Hematopoietic multipotent progenitor cell treated with erythropoietin and hydrocortisone succinate and interleukin-3 and kit ligand, for 4 days (in vitro differentiated cells): ENCODE results near the gene ZSCAN21.

Source experiments
- DNase-seq: peaks from one replicate; pipeline ENCODE4 v3.0.0-alpha.2; 2015

ZSCAN21 gene

DNA sequence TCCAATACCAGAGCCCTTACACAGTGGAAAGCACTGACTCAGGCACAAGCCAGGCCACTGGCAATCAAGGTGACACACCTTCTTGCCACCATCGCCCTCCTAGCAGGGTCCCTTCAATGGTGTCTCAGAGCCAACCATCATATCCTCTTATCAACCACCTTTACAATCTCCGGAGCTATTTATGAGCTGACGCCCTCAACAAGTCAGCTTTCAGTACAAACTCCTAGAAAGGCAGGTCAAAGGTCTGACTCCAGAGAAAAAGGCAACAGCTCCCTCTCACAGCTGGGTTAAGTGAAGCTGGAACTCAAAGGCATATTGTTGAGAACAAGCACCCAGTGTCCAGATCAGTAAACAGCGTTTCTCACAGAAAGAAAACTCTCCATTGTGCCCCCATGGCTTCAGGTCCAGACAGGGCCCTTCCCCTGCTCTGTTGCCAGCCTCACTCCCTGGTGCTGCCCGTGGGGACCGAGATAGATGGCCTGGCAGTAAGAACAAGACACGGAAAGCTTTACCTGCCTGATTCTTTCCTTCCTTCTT is 29.5 kb downstream of the ZSCAN21 start:
- DNase-seq, result no peak

GRCh38 chr7:100080907-100081534 is 31.4 kb downstream of the ZSCAN21 start:
- DNase-seq, result peak; percentile 28

DNA sequence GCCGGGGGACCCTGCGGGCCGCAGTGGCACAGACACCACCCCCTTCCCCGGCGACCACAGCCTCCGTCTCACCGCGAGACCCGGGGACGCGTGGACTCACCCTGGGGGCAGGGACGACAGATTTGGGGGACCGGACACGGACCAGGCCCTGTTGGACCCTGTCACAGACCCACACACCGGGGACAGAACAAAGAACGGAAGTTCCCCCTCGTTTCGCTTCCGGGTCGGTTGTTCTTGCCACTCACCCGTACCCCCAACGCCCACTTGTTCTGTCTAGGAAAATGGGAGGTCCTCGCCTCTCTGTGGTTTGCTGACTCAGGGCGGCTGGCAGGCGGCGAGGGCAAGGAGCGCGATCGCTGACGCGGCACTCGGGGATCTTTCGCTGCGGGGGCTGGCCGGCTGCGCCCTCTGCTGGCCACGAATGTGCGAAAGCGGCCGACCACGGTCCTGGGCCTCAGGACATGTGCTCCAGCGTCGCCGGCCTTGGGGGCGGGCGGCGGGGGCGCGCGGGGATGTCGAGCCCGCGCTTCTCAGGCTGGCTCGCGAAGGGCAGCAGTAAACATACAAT is 32.0 kb downstream of the ZSCAN21 start, which contains the start of gene ZNF3:
ZNF3 (minus strand) TSS at position 189 of the 568 bp plus-strand sequence. CDS start 4,366 bp downstream, outside the sequence.
- peak; percentile 100 for DNase-seq

- no peak for DNase-seq
Observed at GRCh38 chr7:100082978-100083377, 33.4 kb downstream of the ZSCAN21 start.

DNA sequence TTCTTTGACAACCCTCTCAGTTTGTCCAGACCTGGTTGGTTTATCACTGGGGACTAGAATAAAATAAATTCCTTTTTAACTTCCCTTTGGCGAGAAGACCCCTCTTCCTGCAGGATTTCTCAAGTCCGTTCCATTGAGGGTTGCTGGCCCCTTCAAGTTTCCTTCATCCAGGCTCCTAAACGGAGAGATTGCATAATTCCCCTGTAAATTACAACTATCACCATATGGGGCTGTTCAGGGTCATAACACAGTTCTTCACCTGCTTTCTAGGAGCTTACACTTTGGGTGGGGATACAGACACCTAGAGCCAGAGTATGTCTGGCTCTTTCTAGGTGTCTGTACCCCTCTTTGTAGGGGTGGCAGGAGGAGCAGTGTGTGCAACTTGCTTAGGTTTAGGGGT is 35.9 kb downstream of the ZSCAN21 start:
- no peak for DNase-seq

GRCh38 chr7:100087055-100087750 is 37.6 kb downstream of the ZSCAN21 start:
- no peak for DNase-seq

- DNase-seq, result no peak
Observed at GRCh38 chr7:100088095-100088620, 38.6 kb downstream of the ZSCAN21 start.

GRCh38 chr7:100088621-100089457 is 39.3 kb downstream of the ZSCAN21 start, which contains the start of gene COPS6:
Gene COPS6 (plus strand): TSS chr7:100088969. CDS start chr7:100088991, 22 bp downstream.
- DNase-seq, result peak; percentile 89

DNA sequence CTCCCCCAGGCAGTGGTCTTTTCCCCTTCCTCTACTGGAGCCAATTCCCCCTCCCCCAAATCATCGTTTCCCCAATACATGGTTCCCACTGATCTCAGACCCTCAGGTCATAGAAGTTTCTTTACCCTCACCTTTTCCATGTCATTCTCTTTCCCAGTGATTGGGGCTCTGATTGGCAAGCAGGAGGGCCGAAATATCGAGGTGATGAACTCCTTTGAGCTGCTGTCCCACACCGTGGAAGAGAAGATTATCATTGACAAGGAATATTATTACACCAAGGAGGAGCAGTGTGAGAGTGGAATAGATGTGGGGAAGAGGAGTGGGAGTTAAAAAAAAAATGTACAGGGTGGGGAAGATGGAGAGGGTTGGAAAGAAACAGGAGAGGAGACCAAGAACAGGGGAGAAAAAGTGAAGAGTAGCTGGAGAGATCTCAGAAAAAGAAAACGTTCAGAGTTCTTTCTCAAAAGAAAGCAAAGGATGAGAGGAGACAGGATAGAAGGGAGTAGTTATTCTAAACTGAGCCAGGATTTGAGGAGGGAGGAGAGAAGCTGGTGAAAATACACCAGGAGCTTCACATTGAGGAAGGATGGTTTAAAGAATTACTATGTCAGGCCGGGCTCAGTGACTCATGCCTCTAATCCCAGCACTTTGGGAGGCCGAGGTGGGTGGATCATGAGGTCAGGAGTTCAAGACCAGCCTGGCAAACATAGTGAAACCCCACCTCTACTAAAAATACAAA is 40.1 kb downstream of the ZSCAN21 start:
- no peak for DNase-seq

GRCh38 chr7:100090527-100091410 is 41.2 kb downstream of the ZSCAN21 start:
- no peak for DNase-seq

DNA sequence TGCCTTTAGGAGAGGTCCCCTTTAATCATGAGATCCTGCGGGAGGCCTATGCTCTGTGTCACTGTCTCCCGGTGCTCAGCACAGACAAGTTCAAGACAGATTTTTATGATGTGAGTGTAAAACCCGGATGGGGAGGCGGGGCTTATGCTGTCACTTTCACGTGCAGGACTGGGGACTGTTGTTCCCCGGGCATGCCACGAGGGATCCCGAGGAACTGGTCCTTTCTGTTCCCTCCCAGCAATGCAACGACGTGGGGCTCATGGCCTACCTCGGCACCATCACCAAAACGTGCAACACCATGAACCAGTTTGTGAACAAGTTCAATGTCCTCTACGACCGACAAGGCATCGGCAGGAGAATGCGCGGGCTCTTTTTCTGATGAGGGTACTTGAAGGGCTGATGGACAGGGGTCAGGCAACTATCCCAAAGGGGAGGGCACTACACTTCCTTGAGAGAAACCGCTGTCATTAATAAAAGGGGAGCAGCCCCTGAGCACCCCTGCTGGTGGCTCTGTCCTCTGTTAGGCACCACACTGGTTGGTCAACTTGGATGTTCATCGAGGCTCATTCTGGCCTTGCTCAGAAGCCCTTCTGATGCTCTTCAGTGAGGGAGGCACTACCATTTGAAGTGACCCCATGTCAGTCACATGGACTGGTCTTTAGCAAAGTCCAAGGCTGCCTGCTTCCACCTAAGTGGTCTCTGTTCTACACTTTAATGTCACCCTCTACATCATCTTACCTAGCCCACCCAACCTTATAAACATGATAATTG is 42.0 kb downstream of the ZSCAN21 start:
- DNase-seq, result peak; percentile 66

- no peak for DNase-seq
Observed at GRCh38 chr7:100093054-100093453, 43.5 kb downstream of the ZSCAN21 start.

DNA sequence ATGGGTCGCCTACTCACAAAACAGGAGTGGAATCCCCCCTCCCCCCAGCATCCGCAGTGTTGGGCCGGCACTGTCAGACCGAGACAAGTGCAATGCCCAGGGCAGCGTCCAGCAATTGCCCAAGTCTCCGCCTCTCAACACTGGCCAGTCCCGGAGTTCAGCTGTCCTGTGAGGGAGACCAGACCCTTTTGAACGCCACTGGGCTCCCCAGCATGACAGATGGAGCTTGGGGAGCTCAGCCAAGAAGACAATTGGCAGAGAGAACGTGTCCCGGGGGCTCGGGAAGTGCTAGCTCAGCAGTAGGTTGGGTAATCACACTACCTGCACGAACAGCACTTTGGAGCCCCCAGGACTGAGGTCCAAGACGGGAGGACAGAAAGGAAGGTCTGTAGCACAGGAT is 43.9 kb downstream of the ZSCAN21 start:
- DNase-seq, result no peak

GRCh38 chr7:100093925-100094486 is 44.4 kb downstream of the ZSCAN21 start:
- DNase-seq, result no peak

DNA sequence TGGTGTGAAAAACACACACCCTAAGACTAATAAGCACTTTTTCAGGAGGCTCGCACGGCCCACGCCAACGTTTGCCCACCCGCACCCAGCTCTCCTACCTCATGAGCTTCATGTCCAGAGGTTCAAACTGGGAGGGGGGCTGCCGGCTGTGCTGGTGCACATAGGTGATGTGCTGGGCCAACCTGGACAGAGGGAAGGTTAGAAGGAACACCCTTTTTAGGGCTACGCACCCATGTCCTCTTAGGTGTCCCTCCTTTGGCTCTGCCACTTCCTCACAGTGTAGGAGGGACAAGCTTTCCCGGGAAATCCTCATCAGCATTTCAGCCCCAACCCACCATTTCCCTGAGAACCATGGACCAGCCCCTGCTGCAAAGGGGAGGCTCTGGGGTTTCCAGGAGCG is 45.7 kb downstream of the ZSCAN21 start:
- no peak for DNase-seq

- no peak for DNase-seq
Observed at GRCh38 chr7:100095704-100096103, 46.1 kb downstream of the ZSCAN21 start.

DNA sequence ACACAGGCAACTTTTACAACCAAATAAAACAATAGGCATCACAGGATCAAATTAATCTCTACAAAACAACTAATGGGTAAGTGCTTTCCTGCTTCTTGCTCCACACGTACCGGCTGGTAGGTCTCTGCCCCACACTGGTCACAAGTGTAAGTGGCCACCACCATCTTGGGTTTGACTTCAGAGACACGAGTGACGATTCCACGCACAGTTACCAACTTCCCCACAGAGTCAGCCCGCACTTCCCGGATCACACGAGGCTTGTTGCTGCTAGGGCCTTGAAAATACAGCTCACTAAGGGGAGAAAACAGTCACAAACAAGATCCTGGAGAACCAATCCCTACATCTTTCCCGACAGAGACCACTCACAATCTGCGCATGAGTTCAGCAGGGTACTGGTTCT is 49.3 kb downstream of the ZSCAN21 start:
- DNase-seq, result no peak

- no peak for DNase-seq
Observed at GRCh38 chr7:100099452-100099851, 49.9 kb downstream of the ZSCAN21 start.

DNA sequence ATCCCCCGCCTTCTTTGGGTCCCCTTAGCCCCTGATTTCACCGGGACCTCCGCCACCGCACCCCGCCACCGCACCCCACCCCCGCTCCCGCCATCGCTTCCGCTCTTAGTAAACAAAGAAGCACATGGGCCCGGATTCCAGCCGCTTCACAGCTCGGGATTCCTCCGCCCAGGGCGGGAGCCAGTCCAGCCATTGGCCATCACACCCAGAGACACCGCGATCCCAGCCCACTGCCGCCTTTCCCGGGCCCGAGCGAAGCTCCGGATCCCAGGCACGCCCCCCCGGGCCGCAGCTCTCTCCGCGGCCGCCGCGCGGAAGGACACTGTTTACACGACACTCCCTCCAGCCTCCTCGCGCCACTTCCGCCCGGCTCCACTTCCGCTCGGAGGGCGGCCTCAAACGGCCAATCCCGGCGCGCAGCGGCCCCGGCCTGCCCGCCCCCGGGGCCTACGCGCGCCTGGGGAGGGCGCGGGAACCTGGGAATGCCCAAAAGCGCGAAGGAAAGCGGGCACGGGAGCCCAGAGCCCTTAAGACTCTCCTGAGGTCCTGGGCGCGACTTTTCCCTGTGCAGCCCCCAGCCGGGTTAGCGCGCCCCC is 50.9 kb downstream of the ZSCAN21 start:
- DNase-seq, result peak; percentile 96
